CD4-positive, alpha-beta T cell (primary cell): ENCODE measurements around the gene CRIM1. TPM values are rescaled to one million over a fixed set of nuclear protein-coding genes. Genes with fewer than 3 reads are reported as not detected.
A peak's percentile ranks its signal among the peaks of the same experiment; 100 is the strongest.

ENCODE experiments used
- ATAC-seq: fragments of 200-7000 bp; cut with Tn5 transposase; one replicate; pipeline ENCODE4 v1.10.0; 2022; ENCODE audit warnings: mild to moderate bottlenecking; ENCODE audit not compliant: poor library complexity
- CTCF ChIA-PET: fragments of 350-600 bp; sonication (Branson Sonifier 250); formaldehyde crosslinking; loops from one replicate; lab custom pipeline; 2021; ENCODE audit warnings: antibody characterized with exemption, inconsistent platforms; lab: Charles Lee
- POLR2A ChIA-PET: fragments of 350-600 bp; sonication (Branson Sonifier 250); formaldehyde crosslinking; loops from one replicate; lab custom pipeline; 2021; ENCODE audit warnings: antibody characterized with exemption, inconsistent platforms; lab: Charles Lee
- DNase-seq, 14 experiments: peaks; one replicate each; pipeline ENCODE4 v3.0.0-alpha.2; 2013 to 2020; ENCODE audit warnings: mixed read lengths in 2 of 14
- H3K27ac ChIP-seq, 2 donors: one replicate each; pipeline versions ENCODE4 v1.5.1 to v1.7.0; 2013; ENCODE audit warnings: low read length in 2 of 2, low read depth in 1 of 2, mild to moderate bottlenecking in 1 of 2
- H3K27me3 ChIP-seq, 2 experiments: 1 replicate in 1 of 2; 2 replicates in 1 of 2; pipeline versions ENCODE4 v1.6.1 to v1.7.0; 2013; ENCODE audit warnings: low read length in 2 of 2, control low read depth in 1 of 2, mild to moderate bottlenecking in 1 of 2, moderate library complexity in 1 of 2; ENCODE audit not compliant: insufficient read depth in 2 of 2, control insufficient read depth in 1 of 2
- H3K36me3 ChIP-seq: one replicate; pipeline ENCODE4 v1.6.1; 2013; ENCODE audit warnings: low read length, control low read depth; ENCODE audit not compliant: insufficient read depth
- H3K4me1 ChIP-seq: one replicate; pipeline ENCODE4 v1.6.1; 2013; ENCODE audit warnings: low read length, control low read depth; ENCODE audit not compliant: insufficient read depth
- H3K4me3 ChIP-seq: one replicate; pipeline ENCODE4 v1.5.1; 2013; ENCODE audit warnings: mild to moderate bottlenecking, low read length, moderate library complexity
- H3K9me3 ChIP-seq, 2 experiments: 1 replicate in 1 of 2; 2 replicates in 1 of 2; pipeline versions ENCODE4 v1.6.1 to v1.7.0; 2013; ENCODE audit warnings: low read length in 2 of 2, mild to moderate bottlenecking in 2 of 2, control low read depth in 1 of 2, moderate library complexity in 1 of 2; ENCODE audit not compliant: control insufficient read depth in 1 of 2, insufficient read depth in 1 of 2
- H3K27ac Mint-ChIP-seq: one replicate; pipeline ENCODE4 v1.8.0; 2020; ENCODE audit warnings: mixed read lengths
- H3K27me3 Mint-ChIP-seq: one replicate; pipeline ENCODE4 v1.8.0; 2021; ENCODE audit warnings: mixed read lengths
- H3K36me3 Mint-ChIP-seq: one replicate; pipeline ENCODE4 v1.8.0; 2021; ENCODE audit warnings: low read depth, mixed read lengths
- H3K4me1 Mint-ChIP-seq: one replicate; pipeline ENCODE4 v1.8.0; 2021; ENCODE audit warnings: low read depth, mixed read lengths
- H3K4me3 Mint-ChIP-seq: one replicate; pipeline ENCODE4 v1.8.0; 2020; ENCODE audit warnings: mild to moderate bottlenecking, mixed read lengths
- H3K9me3 Mint-ChIP-seq: one replicate; pipeline ENCODE4 v1.8.0; 2020; ENCODE audit warnings: mixed read lengths
- CTCF ChIP-seq: fragments of 200-600 bp; IDR thresholded peaks from one replicate; pipeline ENCODE4 v1.8.0; 2022; ENCODE audit warnings: antibody characterized with exemption, mild to moderate bottlenecking
- intact Hi-C, 2 experiments: fragments of 100-400 bp; cut with DNase I in 1 of 2; cut with micrococcal nuclease in 1 of 2; formaldehyde crosslinking; loops; one replicate each; pipeline versions ENCODE4 v1.15.1 to v1.9.0; 2023 to 2025; cut with DNase I, micrococcal nuclease
- total RNA-seq, 174 experiments: library from RNA in 2 of 174; stranded (reverse) in 2 of 174; gene quantifications; one replicate each; pipeline ENCODE4 v1.2.3 and lab custom pipeline; 2021 to 2026

CRIM1 gene
- total RNA-seq, 2 experiments from 2014 or later, result 1.1 to 1.7 TPM

GRCh38 chr2:36397728-36398413 lies 42.3 kb downstream of the CRIM1 start:
- no peaks in the 10 kb centered on the region for H3K36me3 ChIP-seq
- H3K36me3 Mint-ChIP-seq, result no peaks in the 10 kb centered on the region
- no peaks in the 10 kb centered on the region for H3K27me3 Mint-ChIP-seq
- TF ChIP-seq CTCF, result no peak
- ChIA-PET POLR2A (no interaction called here), CTCF (no interaction called here)
- no peak overlapping the region for H3K27ac Mint-ChIP-seq
- no peak overlapping the region for H3K4me3 Mint-ChIP-seq
- H3K4me3 ChIP-seq, result no peak overlapping the region
- no peak for ATAC-seq
- no peak for DNase-seq
- no peak overlapping the region for H3K27ac ChIP-seq
- H3K9me3 ChIP-seq, result no peaks in the 10 kb centered on the region
- no peaks in the 10 kb centered on the region for H3K4me1 ChIP-seq
- no peaks in the 10 kb centered on the region for H3K4me1 Mint-ChIP-seq
- no peaks in the 10 kb centered on the region for H3K9me3 Mint-ChIP-seq
- H3K27me3 ChIP-seq, result no peaks in the 10 kb centered on the region
- intact Hi-C loops, result no loop called here

- no peaks in the 10 kb centered on the region for H3K9me3 Mint-ChIP-seq
- no peaks in the 10 kb centered on the region for H3K4me1 Mint-ChIP-seq
- Histone ChIP-seq H3K9me3 (no peaks in the 10 kb centered on the region), H3K27me3 (no peaks in the 10 kb centered on the region), H3K27ac (no peak overlapping the region), H3K4me1 (no peaks in the 10 kb centered on the region), H3K4me3 (no peak overlapping the region), H3K36me3 (no peaks in the 10 kb centered on the region)
- no peak overlapping the region for H3K4me3 Mint-ChIP-seq
- intact Hi-C loops, result no loop called here
- TF ChIP-seq CTCF, result no peak
- no peak overlapping the region for H3K27ac Mint-ChIP-seq
- ATAC-seq (no peak), DNase-seq (no peak)
- no peaks in the 10 kb centered on the region for H3K27me3 Mint-ChIP-seq
- CTCF ChIA-PET, result no interaction called here
- H3K36me3 Mint-ChIP-seq, result no peaks in the 10 kb centered on the region
- POLR2A ChIA-PET, result no interaction called here
These were observed 43.5 kb downstream of the CRIM1 start for GRCh38 chr2:36399050-36399449.

- H3K36me3 Mint-ChIP-seq, result no peaks in the 10 kb centered on the region
- H3K4me3 ChIP-seq, result no peak overlapping the region
- no peaks in the 10 kb centered on the region for H3K4me1 ChIP-seq
- H3K4me1 Mint-ChIP-seq, result no peaks in the 10 kb centered on the region
- no peak overlapping the region for H3K27ac Mint-ChIP-seq
- no peaks in the 10 kb centered on the region for H3K36me3 ChIP-seq
- ATAC-seq (peak; percentile 49), DNase-seq (no peak)
- no peak for TF ChIP-seq CTCF
- H3K4me3 Mint-ChIP-seq, result no peak overlapping the region
- ChIA-PET CTCF (no interaction called here), POLR2A (no interaction called here)
- no peak overlapping the region for H3K27ac ChIP-seq
- intact Hi-C loops, result no loop called here
- no peaks in the 10 kb centered on the region for H3K9me3 ChIP-seq
- no peaks in the 10 kb centered on the region for H3K9me3 Mint-ChIP-seq
- H3K27me3 Mint-ChIP-seq, result no peaks in the 10 kb centered on the region
- H3K27me3 ChIP-seq, result no peaks in the 10 kb centered on the region
These were observed 48.2 kb downstream of the CRIM1 start for GRCh38 chr2:36403675-36404230.
